GM19395 (cell line): ENCODE measurements around the gene ZNF750.

ENCODE experiments used
- ATAC-seq: cut with Tn5 transposase; IDR thresholded peaks from one replicate; pipeline ENCODE4 v1.9.1; 2021; ENCODE audit warnings: mild to moderate bottlenecking, moderate library complexity; ENCODE audit not compliant: unreplicated experiment

The ZNF750 gene

DNA sequence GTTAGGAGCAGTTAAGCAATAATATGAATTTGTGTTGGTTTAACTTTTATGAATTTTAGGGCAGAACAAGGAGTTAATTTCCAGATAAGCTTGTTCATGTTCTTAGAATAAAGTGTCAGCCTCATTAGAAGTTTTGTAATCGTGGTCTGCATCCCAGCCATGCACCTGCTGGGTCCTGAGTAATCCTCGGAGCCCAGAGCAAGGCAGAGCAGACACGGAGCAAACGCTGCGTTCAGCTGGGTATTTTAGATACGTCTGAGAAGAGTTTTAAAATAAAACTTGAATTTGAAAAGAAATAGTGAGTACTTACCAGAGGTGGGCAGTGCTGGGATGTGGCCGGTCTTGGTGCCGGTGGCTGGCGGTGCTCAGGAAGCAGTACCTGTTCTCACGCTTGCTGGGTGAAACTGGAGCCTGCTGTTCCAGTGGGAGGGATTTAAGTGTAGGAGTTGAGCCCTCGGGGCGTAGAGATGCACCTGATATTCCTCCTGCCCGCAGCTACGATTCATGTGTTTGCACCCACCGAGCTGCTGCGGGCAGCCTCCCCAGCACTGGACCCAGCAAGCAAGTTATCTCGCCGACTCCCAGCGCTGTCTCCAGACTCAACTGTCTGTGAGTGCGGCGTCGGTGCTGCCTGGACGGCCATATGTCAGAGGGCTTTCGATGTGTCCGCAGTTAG is at the start of gene ZNF750:
ZNF750 (minus strand) TSS at position 406 of the 676 bp plus-strand sequence. CDS start 7,568 bp downstream, outside the sequence.
- ATAC-seq: no peak

DNA sequence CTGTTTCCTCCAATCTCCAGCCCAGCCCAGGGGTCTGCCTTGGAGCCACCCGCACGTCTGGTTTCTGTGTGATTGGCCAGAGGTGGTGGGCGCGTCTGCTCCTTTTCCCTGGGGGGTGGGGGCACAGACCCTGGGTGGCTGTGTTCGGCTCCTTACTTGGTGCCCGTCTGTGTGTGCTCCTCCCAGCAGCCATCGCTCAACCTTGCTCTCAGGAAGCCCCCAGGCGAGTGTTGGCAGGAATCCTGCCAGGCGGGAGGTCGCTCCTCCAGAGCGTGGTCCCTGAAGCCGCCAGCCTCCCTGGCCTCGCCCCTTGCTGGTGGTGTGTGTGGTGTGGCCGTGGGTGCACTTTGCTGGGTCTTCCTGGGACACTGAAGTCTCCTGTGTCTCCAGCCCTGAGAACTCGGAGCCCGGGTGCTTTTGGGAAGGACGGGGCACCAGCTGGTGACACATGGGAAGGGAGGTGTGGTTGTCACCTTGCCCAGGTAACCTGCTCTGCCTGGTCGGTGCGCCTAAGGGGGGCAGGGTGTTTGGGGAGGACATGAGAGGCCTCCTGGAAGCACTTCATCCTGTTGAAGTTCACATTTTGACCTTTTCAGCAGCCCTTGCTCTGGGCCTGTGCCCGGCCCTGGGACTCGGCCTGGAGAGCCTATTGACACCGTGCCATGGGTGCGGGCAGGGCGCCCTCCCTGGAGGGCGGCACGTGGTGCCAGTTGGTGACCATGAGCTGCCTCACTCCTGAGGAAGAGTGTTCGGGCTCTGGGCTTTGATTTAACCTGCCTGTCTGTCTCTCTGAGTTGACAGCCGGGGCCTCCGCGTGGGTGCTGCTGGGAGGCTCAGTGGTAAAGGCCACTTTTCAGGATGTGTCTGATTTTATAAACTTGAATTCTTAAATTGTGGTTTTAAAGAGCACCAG is 49.0 kb upstream of the ZNF750 start:
- ATAC-seq: no peak

DNA sequence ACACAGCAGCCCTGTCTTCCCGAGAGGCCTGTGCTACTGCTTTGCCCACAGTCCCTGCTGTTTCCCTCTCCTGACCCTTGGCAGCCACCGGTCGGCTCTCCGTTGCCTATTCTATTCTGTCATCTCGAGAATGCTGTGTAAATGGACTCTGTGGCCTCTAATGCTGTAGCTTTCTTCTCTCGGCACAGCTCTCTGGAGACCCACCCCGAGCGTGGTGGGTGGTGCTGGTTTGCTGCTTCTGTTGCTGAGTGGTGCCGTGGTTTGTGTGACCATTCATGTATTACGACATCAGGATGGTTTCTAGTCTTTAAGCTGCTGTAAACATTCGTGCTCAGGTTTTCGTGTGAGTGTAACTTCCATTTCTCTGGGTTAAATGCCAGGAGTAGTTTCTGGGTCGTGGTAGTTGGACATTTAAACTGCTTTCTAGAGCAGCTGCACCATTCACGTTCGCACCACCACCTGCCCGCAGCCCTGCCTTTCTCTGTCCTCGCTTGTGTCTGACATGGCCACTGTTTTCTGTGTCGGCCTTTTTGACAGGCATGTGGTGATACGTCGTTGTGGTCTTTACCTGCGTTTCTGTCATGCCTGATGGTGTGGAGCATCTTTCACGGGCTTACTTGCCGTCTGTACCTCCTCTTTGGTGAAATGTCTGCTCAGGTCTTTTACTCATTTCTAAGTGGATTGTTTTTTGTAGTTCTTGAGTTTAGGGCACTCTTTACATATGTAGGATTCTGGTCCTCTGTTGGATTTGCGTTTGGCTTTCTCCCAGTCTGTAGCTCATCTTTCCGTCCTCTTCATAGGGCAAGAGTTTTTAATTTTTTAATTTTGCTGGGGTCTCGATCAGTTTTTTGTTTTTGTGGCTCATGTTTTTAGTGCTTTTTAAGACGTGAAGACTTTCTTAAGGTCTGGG is 47.7 kb upstream of the ZNF750 start:
- no peak for ATAC-seq

DNA sequence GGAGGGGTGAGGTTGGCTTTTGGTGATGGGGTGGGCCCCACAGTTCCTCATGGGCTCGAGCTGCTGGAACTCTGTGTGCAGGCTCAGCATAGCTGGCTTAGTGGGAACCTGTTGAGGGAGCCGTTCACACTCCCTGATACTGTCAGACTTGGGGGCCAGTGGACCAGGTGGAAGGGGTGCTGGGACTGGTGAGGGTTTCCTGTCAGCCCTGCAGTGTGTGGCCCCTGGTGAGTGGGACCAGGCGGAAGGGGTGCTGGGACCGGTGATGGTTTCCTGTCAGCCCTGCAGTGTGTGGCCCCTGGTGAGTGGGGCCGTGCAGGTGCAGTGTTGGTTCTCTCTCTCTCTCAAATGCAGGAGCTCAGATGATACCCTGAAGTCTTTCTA is 45.1 kb upstream of the ZNF750 start:
- ATAC-seq: no peak

DNA sequence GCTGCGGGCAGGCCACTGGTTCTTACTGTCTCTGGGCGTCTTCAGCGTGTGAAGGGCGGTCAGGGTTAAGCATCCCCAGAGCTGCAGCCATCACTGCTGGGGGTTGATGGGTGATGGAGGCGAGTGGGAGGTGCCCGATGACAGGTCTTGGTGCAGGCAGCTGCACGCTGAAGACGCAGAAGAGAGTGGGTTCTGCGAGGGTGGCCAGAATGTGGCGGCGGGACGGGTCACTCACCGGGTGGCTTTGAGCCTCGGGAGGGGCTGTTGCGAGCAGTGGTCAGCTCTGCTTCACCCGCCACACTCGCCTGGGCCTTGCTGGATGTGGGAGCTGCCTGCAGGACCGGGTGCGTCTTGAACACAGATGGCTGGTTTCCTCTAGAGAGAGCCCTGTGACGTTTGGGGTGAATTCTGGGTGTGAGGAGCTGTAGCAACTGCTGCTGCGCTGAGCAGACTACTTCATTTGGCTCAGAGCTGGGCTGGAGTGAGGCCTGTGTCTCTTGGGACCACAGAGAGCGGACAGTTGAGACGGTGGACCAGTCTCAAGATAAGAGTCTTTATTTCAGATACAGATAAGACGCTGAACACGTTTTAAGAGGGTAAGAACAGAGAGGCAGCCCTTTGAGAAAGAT is 44.6 kb upstream of the ZNF750 start:
- ATAC-seq: no peak

DNA sequence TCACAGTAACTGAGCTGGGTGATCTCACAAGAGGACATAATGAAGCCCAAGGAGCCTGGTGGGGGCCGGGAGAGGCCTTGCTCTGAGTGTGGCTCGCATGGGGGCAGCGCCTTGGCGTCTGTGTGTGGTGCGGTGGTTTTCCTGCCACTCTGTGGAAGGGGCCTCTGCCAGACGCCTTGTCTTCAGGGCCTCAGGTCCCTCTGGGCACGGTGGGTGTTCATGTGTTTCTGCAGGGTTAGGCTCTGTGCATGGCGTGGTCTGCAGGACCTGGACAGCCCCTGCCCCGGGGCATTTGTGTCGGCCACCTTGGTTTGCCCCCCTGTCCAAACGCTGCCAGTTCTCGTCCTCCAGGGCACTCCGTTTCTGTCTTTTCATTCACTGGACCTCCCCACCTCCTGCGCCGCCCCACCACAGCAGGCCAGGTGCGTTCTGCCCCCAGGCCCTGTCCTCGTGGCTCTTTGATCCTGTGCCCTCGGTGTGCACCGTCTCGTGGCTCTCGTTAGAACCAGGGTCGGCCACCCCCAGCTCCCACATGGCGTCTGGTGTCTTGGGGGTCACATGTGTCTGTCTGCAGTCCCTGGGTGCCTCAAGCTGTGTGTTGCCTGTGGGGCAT is 43.7 kb upstream of the ZNF750 start:
- ATAC-seq: no peak

DNA sequence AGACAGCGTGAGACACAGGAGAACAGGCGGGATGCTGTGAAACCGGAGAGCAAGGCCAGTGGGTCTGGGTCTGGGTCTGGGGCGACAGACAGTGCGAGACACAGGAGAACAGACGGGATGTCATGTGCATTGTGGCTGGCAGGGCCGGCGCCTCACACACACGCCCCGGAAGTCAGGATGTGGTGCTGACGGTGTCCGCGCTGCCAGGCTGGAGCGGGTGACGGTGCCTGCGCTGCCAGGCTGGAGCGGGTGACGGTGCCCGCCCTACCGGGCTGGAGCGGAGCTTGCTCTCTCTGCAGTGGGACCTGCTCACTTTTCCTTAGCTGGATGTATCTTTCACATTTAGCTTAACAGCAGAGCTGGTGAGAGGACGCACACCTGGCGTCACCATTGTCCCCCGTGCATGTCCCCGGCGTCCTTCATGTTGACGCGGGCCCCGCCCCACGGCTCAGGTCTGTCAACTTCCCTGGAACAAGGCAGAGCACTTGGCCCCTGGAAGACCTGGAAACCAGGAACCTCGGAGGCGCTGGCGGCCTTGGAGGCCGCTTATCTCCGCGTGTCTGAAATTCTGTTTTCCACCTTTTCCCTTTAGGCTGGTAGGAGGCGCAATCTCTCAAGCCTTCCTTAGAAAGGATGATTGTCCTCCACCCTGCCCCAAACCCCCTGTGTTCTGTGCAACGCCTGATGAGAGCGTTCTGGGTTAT is 43.0 kb upstream of the ZNF750 start:
- no peak for ATAC-seq

DNA sequence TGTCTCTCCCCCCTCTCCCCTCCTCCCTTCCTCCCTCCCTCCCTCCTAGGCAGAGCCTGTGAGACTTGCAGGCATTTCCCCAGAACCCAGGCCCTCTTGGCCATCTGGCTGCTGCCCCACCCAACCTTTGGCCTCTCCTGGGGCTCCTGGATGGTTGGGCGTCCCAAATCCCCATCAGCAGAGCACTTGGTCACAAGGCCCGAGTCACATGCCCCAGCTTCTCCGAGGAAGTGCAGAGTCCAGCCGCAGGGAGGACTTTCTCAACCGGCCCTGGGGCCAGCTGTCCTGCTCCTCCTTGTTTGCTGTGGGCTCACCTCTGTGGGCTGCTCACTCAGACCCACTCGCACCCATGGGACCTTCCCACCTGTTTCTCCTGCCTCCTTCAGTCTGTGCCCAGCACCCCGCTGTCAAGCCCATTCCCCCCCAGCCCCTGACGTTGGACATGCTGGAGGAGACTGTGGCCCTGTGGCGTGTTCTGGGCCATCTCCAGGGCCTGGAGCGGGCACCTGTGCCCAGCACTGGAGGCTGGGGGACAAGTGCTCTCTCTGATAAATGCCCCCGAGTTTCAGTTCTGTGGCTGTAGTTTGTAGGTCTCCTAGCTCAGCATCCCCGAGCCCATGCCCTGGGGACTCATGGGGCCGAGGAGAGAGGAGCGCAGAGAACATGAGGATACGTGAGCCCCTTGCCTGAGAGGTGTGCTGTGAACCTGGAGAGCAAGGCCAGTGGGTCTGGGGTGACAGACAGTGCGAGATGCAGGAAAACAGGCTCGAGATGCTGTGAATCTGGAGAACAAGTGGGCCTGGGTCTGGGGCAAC is 42.3 kb upstream of the ZNF750 start:
- ATAC-seq: no peak

DNA sequence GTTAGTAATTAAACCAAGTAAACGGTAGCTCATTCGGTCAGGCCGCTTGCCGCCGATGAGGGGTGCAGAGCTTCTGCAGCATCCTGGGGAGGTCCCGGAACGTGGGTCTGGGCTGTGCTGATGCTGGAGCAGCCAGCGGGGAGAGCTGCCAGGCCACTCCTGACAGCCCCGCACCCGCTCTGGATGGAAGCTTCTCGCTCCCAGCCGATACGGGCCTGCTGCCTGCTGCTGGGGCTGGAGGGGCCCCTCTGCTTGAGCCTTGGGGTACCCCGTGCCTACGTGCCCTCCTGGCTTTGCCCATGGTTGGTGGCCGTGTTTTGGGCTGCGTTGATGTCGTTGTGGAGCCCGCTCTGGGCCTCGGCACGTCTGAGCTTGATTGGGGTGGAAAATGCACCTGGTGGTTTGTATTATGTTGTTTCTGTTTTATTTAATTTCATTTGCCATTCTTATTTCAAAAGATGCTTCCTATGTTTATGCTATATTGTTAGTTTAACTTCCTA is 41.6 kb upstream of the ZNF750 start:
- no peak for ATAC-seq

DNA sequence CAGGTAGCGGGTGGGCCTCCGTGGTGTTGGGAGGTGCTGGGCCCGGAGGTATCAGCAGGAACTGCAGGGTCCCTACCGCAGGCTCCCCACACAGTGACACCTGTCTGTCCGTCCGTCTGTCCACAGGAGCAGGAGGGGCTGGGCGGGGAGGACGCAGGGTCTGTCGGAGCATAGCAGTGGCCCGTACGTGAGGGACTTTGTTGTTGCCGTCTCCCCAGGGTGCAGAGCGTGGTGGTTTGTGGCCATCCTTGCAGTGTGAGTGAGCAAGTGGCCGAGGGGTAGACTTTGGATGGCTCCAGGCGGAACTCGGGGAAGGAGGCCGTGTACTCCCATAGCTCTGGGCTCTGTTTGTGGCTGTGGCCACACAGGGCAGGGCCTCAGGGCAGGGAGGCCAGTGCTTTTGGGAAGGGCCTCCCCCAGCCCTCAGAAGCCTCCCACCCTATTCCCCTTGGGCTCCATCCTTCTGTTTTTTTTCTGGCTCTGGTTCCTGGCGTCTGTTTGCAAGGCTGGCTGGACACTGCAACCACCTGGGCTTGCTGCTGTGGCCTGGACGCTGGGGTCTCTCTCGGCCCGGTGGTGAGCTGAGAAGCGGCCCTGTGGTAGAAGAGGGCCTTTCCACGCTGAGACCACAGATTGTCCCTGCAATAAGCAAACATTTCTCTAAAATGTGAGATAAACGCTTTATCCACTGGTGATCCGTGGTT is 41.0 kb upstream of the ZNF750 start:
- no peak for ATAC-seq

DNA sequence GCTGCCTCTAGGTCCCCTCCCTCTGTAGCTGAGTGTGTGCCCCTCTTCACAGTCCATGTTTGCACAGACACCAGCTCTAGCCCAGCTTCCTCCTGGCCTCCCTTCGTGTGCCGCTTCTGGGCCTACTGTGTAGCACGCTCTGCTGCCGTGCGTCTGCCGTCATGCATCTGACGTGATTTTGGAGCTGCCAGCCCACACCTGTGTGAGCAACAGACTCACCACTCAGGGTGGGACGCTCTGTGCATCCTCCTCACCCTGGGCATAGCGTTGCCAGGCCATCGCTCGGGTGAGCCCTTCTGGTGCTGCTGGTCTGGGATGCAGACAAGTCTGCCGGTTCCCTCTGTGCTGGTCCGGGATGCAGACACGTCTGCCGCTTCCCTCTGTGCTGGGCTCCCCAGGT is 39.4 kb upstream of the ZNF750 start:
- ATAC-seq: no peak

DNA sequence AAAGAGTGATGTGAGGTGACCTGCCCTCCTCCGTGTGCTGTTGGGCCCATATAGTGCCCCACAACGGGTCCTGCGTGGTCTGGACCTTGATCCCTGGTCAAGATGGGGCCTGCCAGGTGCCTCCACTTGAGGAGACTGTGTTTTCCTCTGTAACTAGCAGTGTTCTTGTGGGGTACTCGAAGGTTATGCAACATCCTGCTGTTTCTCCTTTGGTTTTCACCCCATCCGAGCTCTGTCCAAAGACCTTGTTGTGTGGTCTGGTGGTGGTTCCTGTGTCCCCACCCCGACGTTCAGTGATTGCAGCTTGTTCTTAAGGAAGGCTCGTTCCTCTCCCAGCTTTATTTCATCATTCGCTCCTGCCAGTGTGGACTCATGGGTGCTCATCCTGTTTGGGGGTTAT is 38.7 kb upstream of the ZNF750 start:
- no peak for ATAC-seq

DNA sequence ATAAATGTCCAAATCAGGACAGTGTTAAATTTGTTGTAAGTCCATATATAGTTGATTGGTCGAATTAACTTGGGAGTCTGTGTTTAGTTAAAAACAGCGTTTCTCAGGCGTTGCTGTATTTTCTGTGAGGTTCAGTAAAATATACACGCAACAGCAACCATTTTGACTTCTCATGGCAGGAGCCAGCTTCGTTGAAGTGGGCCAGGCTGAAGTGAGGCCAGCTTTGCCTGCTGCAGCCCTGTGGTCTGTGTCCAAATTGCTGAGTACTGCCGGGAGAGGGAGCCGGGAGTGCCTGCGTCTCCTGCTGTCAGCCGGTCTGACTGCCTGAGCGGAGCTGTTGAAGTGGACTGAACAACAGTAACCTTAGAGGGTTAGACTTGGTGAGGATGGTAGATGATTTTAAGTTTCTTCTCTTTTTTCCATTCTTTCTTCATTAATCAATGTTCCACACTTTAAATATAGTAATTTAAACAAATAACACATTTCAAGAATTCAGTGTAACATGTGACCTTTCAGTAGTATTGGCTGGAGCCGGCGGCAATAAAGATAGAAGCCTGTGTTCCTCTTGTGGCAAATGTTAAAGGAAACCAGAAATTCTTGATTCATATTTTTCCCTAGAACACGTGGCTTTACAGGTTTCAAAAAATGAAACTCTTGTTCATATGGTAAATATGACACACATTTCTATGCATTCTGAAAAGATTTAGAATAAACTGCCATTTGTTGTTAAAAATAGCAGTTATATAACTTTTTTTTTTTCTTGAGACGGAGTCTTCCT is 37.0 kb upstream of the ZNF750 start:
- ATAC-seq: no peak

DNA sequence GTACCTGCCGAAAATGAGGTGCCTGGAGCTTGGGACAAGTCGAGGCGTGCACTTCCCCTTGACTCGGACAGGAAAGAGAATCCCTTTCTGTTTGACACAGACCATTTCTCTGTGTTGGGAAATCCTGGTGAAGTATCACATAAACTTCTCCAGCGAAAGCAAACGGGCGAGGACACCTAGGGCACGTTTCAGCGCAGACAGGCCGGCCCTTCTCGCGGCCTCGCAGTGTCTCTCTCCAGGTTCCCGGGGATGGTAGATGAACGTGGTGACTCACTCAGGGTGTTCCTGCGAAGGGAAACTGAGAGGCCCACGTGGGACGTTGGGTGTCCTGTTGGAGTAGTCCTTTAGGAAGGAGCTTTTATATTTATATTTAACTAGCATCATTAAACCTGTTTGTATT is 36.3 kb upstream of the ZNF750 start:
- ATAC-seq: no peak

DNA sequence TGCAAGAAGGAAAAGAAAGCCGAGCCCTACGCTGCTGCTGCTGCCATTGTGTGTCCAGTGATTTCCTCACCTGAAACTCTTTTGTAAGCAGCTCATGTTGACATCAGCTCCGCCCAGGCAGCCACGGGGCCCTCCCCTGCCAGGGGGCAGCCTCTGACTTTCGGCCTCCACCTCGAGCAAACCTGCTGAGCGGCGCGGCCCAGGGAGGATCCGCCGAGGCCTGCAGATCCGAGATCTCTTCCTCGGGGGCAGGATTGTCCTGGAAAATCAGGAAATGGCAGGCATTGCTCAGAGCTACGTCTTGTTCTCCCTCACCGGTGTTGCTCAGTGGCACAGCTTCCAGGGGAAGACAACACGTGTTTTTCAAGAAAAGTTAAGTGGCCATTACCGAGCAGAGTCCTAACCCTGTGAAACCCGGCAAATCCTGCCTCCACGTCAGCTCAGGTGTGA is 35.6 kb upstream of the ZNF750 start:
- no peak for ATAC-seq

DNA sequence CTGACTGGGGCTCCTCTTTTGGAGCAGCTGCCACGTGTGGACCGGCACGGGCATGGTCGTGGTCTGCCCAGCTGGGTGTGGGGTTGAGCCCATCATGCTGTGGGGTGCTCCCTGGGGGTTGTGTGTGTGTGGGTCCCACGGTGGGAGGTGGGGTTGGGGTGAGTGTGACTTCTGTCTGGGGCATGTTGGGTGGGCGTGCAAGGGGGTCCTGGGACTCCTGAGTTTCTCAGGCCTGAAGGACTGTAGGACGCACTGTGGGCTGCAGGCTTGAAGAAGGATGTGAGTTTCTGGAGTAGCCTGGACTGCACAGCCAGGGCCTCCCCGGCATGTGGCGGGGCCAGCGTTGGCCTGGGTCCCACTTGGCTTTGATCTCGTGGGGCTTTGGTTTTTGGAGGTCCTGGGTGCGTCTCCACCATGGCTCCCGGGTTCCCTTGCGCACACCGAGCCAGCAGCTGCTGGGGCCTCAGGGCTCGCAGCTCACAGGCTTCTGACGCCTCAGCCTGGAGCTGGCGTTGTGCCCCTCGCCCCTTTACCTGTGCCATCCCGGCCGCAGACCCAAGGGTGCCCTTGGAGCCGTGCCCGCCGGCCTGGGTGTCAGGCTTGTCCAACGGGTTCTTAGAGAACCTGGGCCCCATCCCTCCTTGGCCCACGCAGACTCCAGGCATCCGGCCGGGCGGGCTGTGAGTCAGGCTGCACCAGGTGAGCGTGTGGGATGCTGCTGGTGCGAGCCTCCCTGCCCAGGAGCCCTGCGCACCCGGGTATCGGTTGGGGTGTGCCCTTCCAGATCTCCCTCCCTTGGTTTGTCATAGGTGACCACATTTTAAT is 34.4 kb upstream of the ZNF750 start:
- no peak for ATAC-seq
